KBM-7 (cell line): Measurements from ENCODE around the gene CDH4.

Experiments used
- DNase-seq: peaks from one replicate; pipeline ENCODE4 v3.0.0-alpha.2; 2015
- in situ Hi-C: fragments of 300-500 bp; cut with MboI; formaldehyde crosslinking; loops from 2 replicates; pipeline ENCODE4 v1.14.3; 2020; ENCODE audit warnings: low sequenced_read_pairs, low pct_unique_long_range_greater_than_20kb, mixed read lengths

CDH4 gene

GRCh38 chr20:61611401-61612180 lies 359.5 kb downstream of the CDH4 start:
- in situ Hi-C loops: no loop called here
- DNase-seq: no peak

GRCh38 chr20:61613917-61614705 lies 362.1 kb downstream of the CDH4 start:
- DNase-seq: no peak
- in situ Hi-C loops: no loop called here

GRCh38 chr20:61614706-61615100 lies 362.6 kb downstream of the CDH4 start:
- no peak for DNase-seq
- in situ Hi-C loops: no loop called here

GRCh38 chr20:61615806-61616205 lies 363.7 kb downstream of the CDH4 start:
- in situ Hi-C loops: no loop called here
- no peak for DNase-seq

GRCh38 chr20:61619751-61620150 lies 367.7 kb downstream of the CDH4 start:
- no peak for DNase-seq
- in situ Hi-C loops: no loop called here

GRCh38 chr20:61620174-61620573 lies 368.1 kb downstream of the CDH4 start:
- in situ Hi-C loops: no loop called here
- no peak for DNase-seq

GRCh38 chr20:61621035-61621730 lies 369.1 kb downstream of the CDH4 start:
- DNase-seq: no peak
- in situ Hi-C loops: no loop called here

- in situ Hi-C loops: no loop called here
- no peak for DNase-seq
These were observed 369.8 kb downstream of the CDH4 start for GRCh38 chr20:61621852-61622251.

GRCh38 chr20:61623451-61623850 lies 371.4 kb downstream of the CDH4 start:
- in situ Hi-C loops: no loop called here
- no peak for DNase-seq

GRCh38 chr20:61625246-61625645 lies 373.2 kb downstream of the CDH4 start:
- in situ Hi-C loops: no loop called here
- DNase-seq: no peak

GRCh38 chr20:61626412-61626811 lies 374.4 kb downstream of the CDH4 start:
- DNase-seq: no peak
- in situ Hi-C loops: no loop called here

- in situ Hi-C loops: no loop called here
- DNase-seq: no peak
These were observed 375.8 kb downstream of the CDH4 start for GRCh38 chr20:61627791-61628415.

- DNase-seq: no peak
- in situ Hi-C loops: no loop called here
These were observed 376.4 kb downstream of the CDH4 start for GRCh38 chr20:61628480-61628879.

- in situ Hi-C loops: no loop called here
- no peak for DNase-seq
These were observed 377.0 kb downstream of the CDH4 start for GRCh38 chr20:61628901-61629601.

GRCh38 chr20:61629602-61630390 lies 377.7 kb downstream of the CDH4 start:
- DNase-seq: no peak

GRCh38 chr20:61630391-61630650 lies 378.3 kb downstream of the CDH4 start:
- in situ Hi-C loops: no loop called here
- DNase-seq: no peak

More at GRCh38 chr20:61629602-61630390, 377.7 kb downstream of the CDH4 start:
- in situ Hi-C loops: no loop called here

GRCh38 chr20:61630816-61631215 lies 378.8 kb downstream of the CDH4 start:
- in situ Hi-C loops: no loop called here
- DNase-seq: no peak

GRCh38 chr20:61631751-61632150 lies 379.7 kb downstream of the CDH4 start:
- in situ Hi-C loops: no loop called here
- DNase-seq: no peak
